SKM-1 treated with dmso at 0.1 percent for 144 hours (cell line): ENCODE measurements around the gene PURB.
"Not testable (repeated sequence)": the region's sequence is repeated elsewhere in the genome, so short reads cannot be mapped to it uniquely, and the experiment has no call there.

Experiments
- DNase-seq: peaks from one replicate; lab custom pipeline; 2025; ENCODE audit not compliant: unreplicated experiment; lab: John Stamatoyannopoulos, UW

The PURB gene

DNA sequence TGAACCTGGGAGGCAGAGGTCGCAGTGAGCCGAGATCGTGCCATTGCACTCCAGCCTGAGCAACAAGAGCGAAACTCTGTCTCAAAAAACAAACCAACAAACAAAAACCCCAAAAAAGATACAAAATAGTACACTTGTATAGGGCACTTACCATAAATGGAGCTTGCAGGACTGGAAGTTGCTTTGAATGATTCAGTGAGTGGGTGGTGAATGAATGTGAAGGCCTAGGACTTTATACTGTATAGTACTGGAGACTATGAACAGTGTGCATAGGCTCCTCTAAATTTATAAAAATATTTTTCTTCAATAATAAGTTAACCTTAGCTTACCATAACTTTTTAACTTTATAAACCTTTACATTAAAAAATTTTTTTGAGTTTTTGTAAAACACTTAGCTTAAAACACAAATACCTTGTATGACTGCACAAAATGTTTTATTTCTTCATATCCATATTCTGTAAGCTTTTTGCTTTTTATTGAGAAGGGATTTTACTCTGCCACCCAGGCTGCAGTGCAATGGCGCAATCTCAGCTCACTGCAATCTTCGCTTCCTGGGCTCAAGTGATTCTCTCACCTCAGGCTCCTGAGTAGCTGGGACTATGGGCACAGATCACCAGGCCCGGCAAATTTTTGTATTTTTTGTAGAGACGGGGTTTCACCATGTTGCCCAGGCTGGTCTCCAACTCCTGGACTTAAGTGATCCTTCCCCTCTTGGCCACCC lies 30.5 kb downstream of the PURB start:
- no peak for DNase-seq

DNA sequence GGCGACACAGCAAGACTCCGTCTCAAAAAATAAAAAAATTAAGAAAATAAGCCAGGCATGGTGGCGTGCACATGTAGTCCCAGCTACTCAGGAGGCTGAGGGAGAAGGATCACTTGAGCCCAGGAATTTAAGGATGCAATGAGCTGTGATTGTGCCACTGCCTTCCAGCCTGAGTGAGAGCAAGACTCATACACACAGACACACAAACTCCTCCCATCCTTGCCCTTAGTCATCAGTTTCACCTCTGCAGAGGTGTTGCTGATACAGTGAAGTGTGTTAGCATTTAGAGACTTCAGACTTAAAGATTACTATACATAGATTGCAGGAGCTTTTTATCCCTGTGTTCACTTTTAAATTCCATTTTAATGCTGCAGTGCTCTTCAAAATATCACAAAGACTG lies 31.9 kb downstream of the PURB start:
- DNase-seq, result no peak

DNA sequence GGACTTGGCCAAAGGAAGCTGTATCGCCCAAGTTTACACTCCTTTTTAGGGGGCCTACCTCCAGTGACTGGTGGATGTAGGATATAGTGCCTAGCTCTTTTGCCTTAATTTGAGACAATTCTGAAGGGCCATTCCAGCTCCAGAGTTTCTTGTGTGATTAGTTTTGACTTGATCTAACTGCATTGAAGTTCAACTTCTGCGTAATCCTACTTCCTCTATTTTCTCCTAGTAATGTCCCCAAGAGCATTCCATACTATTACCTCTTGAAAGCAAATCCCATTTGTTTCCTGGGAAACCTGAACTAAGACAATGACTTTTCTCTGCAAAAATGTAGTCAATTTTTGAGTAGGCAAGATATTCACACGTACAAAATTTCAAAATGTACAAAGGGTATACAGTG lies 32.7 kb downstream of the PURB start:
- DNase-seq, result peak; percentile 13

DNA sequence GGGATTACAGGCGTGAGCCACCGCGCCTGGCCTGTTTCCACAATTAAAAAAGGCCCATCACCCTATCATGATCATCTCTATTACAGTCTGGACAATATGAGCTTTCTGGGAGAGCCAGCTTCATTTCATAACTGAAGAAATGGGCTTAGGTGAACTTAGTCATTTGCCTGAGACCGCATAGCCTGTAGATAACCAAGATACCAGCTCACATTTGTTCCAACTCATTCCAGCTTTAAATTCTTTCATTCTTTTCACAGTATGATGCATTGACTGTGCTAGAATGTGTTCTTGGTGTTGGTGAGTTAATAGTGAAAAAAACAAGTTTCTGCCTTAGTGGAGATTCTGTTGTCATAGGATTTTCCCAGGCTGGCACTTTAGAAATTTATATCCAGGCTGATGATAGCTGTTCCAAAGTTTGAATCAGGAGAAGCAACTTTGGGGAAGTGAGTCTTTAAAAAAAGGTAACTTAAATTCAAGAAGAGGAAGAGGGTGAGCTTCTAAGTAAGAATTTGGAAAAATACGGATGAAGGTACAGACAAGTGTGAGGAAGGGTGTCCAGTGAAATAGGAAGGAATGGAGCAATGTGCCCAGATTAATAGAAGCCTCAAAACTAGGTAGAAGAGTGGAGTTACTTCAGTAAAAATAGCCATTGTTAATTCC lies 35.3 kb downstream of the PURB start:
- DNase-seq, result no peak

DNA sequence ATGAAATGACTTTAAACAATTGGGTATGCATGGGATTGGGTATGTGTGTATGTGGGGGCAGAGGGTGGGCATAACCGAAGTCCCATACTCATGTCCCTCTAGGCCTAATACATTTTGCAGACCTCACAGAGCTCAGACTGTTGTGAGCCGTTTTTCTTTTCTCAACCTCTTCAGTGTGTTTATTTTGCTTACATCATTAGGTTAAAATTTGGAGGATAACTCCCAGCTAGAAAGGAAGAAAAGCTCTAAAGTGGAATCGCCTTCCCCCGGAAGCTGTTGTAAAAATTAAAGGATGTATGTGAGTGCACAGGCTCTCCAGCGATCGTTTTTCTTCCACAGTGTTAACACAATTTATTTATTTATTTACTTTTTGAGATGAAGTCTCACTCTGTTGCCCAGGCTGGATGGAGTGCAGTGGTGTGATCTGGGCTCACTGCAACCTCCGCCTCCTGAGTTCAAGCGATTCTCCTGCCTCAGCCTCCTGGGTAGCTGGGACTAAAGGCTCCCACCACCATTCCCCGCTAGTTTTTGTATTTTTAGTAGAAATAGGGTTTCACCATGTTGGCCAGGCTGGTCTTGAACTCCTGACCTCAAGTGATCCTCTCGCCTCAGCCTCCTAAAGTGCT lies 36.0 kb downstream of the PURB start:
- DNase-seq, result no peak

DNA sequence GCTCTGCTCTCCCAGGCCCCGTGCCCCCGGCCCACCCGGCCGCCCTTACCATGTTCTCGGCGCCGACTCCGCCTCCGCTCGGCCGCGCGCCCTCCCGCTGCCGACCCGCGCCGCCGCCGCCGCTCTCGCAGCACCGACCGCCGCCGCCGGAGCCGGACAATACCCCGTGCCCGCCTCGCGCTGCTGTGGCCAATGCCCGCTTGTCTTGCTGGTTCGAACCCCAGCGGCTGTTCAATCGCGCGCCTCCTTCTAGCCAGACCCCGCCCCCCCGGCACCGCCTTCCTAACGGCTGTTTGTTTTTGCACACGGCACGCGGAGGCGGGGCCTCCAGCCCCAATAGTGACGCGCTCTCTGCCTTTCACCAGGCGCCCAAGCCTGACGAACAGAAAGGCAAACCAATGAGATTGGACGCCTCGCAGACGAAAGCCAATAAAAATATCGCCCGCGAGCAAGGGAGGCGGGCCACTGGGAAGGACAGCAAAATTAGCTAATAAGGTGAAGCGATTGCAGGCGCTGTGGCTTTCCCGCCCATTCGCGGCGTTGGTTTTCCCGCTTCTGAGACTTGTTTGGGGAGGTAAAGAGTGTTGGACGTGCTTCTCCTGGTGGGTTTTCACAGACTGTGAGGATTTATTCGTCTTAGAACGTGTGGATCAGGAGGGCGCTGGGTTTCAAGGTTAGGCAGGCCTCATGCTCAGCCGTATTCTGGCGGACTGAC lies 37.3 kb downstream of the PURB start, which contains the start of gene H2AZ2:
Gene H2AZ2 (minus strand): TSS at position 168 of the 715 bp plus-strand sequence. CDS start 116 bp downstream, at position 52.
- peak; percentile 99 for DNase-seq

DNA sequence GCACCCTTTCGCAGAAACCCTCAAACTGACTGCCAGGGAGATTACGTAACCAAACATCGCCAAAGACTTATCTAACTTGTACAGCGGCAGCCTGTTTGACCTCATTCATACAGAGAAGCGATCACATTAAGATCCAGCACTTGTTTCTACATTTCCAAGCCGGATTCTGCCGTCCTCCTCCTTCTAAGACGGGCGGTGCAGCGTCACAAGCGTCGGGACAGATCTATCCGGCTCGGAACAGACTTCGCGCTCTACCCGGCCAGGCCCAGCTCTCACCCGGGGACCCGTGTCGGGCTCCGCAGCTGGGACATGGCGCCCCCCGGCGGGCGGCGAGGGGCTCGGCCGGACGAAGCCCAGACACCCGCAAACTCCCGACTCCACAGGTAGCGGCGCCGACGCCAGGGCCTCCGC lies 37.8 kb downstream of the PURB start:
- peak; percentile 91 for DNase-seq

DNA sequence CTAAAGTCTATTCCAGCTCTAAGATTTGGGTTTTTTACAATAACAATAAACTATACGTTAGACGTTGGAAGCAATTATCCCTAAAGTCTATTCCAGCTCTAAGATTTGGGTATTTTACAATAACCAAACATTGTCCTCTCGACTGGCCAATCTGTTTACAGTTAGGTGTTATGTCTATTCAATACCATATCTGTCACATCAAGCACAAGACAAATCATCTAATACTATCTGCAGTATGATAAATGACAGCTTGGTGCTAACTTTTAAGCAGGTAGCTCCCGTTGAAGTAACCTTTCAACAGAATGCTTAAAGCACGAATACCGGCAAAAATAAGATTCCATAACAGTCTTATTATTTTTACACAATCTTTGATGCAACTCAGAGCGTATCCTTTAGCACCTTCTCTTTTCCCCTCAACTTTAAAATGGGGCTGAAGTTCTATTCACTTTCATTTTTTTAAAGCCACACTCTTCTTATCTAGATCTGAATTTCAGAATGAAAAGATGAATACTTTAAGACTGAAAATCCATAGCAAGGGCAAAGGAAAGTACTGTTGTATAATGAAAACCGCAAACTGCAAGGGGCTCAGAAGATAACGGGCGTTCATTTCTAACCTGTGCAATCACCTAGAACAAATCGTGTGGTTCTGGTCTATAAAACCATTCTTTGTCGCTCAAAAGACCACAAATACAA lies 38.4 kb downstream of the PURB start:
- no peak for DNase-seq

DNA sequence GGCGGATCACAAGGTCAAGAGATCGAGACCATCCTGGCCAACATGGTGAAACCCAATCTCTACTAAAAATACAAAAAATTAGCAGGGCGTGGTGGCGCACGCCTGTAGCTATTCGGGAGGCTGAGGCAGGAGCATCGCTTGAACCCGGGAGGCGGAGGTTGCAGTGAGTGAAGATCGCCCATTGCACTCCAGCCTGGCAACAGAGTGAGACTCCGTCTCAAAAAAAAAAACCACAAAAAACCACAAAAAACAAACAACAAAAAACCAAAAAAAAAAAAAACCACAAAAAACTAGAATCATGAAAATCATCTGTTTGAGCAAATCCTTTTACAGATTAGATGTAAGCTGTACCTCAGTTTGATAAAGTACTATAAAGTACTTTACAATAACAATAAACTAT lies 38.9 kb downstream of the PURB start:
- DNase-seq, result not testable (repeated sequence)

DNA sequence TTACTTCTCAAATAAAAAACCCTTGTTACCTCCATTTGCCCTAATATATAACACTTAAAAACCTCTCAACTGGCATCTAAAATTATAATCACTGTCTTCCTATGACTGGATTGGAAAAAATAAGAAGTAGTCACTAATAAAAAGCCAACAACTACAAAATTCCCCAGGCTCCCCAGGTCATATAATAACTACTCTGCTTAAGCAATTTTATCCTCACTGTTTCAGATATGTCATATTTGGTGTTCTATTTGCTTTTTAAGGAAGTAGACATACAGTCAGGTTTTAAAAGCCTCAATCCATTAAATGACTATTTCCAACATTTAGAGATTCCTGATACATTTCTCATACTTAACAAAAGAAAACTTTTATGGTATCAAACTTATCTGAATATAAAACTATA lies 39.9 kb downstream of the PURB start:
- DNase-seq, result peak; percentile 22

DNA sequence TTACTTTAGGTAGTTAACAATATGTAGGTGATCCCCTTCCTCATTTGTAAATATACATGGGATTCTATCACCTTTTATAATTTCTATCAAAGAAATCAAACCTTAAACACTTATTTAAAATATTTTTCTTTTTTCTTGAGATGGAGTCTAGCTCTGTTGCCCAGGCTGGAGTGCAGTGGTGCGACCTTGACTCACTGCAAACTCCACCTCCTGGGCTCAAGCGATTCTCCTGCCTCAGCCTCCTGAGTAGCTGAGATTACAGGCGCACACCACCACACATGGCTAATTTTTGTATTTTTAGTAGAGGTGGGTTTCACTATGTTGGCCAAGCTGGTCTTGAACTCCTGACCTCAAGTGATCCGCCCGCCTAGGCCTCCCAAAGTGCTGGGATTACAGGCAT lies 41.9 kb downstream of the PURB start:
- not testable (repeated sequence) for DNase-seq

DNA sequence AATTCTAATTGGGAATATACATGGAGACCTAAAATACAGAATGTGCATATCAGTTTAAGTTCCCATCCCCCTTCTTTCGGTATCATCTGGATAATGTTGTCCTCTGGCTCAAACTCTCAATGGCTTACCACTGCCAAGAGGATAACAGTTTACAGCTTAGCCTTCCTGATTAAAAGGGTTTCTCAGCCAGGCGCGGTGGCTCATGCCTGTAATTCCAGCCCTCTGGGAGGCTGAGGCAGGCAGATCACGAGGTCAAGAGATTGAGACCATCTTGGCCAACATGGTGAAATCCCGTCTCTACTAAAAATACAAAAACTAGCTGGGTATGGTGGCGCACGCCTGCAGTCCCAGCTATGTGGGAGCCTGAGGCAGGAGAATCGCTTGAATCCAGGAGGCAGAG lies 42.7 kb downstream of the PURB start:
- not testable (repeated sequence) for DNase-seq

DNA sequence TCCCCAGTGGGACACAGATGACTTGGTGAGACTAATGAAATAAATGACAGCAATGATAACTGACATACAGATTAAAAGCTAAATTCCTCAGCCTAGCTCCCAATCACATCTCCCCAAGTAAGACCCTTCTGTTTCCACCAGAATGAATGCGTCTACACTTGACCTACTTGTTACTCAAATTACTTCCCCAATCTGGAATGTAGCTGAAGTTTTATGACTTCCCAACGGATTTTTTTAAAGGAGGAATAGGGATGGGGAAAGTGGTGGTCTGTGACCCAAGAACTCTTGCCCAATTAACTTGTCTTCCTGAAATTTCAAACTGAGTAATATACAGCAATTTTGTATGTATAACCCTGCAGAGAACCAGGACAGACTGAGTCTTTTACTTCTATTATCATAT lies 46.6 kb downstream of the PURB start:
- DNase-seq, result no peak

DNA sequence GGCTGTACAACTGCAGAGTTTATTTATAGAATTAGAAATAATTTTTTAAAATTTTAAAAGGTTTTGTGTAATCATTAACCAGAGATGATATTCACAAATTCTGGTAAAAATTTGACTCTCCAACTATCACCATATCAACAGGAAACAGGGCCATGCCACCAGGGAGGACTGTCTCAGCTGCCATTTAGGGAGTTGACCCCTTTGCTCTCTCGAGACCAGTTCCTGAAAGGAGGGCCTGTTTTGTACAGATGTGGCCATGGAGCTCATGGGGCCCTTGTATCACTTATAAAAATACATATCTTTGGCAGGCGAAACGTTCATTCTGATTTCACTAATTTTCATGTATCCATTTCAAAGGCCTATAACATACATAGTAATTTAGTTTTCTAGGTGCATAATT lies 57.8 kb downstream of the PURB start:
- no peak for DNase-seq
